ENCODE results near the gene SUMO4.

Gene SUMO4

GRCh38 chr6:149389509-149390297 is 10.4 kb upstream of the SUMO4 start:
- no peak for DNase-seq (ENCODE audit: low read depth, low spot score)

GRCh38 chr6:149392093-149392492 is 8.0 kb upstream of the SUMO4 start:
- DNase-seq (ENCODE audit: low read depth, low spot score), result no peak

- DNase-seq (ENCODE audit: low read depth, low spot score), result no peak
These were observed 7.5 kb upstream of the SUMO4 start for GRCh38 chr6:149392535-149392934.

- DNase-seq (ENCODE audit: low read depth, low spot score), result no peak
These were observed 6.9 kb upstream of the SUMO4 start for GRCh38 chr6:149393002-149393679.

- DNase-seq (ENCODE audit: low read depth, low spot score), result no peak
These were observed 4.9 kb upstream of the SUMO4 start for GRCh38 chr6:149395185-149395584.

GRCh38 chr6:149397384-149397783 is 2.7 kb upstream of the SUMO4 start:
- no peak for DNase-seq (ENCODE audit: low read depth, low spot score)

- no peak for DNase-seq (ENCODE audit: low read depth, low spot score)
These were observed 3.5 kb downstream of the SUMO4 start for GRCh38 chr6:149403534-149403933.

- DNase-seq (ENCODE audit: low read depth, low spot score), result no peak
These were observed 6.0 kb downstream of the SUMO4 start for GRCh38 chr6:149405823-149406765.

- no peak for DNase-seq (ENCODE audit: low read depth, low spot score)
These were observed 9.6 kb downstream of the SUMO4 start for GRCh38 chr6:149409617-149410016.

- no peak for DNase-seq (ENCODE audit: low read depth, low spot score)
These were observed 10.5 kb downstream of the SUMO4 start for GRCh38 chr6:149410557-149410956.

- DNase-seq (ENCODE audit: low read depth, low spot score), result no peak
These were observed 13.9 kb downstream of the SUMO4 start for GRCh38 chr6:149414009-149414408.

GRCh38 chr6:149414821-149415220 is 14.8 kb downstream of the SUMO4 start:
- no peak for DNase-seq (ENCODE audit: low read depth, low spot score)

GRCh38 chr6:149419696-149420404 is 19.8 kb downstream of the SUMO4 start:
- no peak for DNase-seq (ENCODE audit: low read depth, low spot score)

GRCh38 chr6:149421132-149421531 is 21.1 kb downstream of the SUMO4 start:
- DNase-seq (ENCODE audit: low read depth, low spot score), result no peak

- DNase-seq (ENCODE audit: low read depth, low spot score), result no peak
These were observed 22.5 kb downstream of the SUMO4 start for GRCh38 chr6:149422581-149422980.

GRCh38 chr6:149423964-149424440 is 23.9 kb downstream of the SUMO4 start:
- no peak for DNase-seq (ENCODE audit: low read depth, low spot score)

GRCh38 chr6:149425224-149425623 is 25.2 kb downstream of the SUMO4 start:
- no peak for DNase-seq (ENCODE audit: low read depth, low spot score)

- DNase-seq (ENCODE audit: low read depth, low spot score), result no peak
These were observed 25.7 kb downstream of the SUMO4 start for GRCh38 chr6:149425754-149426153.

- no peak for DNase-seq (ENCODE audit: low read depth, low spot score)
These were observed 28.5 kb downstream of the SUMO4 start for GRCh38 chr6:149428606-149429005.

GRCh38 chr6:149429427-149430360 is 29.6 kb downstream of the SUMO4 start:
- no peak for DNase-seq (ENCODE audit: low read depth, low spot score)

Data from iPS DF 19.7 (cell line).